Stimulated activated CD8-positive, alpha-beta memory T cell treated with anti-CD3 and anti-CD28 coated beads, Interleukin-12 subunit alpha, Interleukin-12 subunit beta, amount 100 ng/mL, for 1 hour (primary cell): Measurements from ENCODE around the gene RBM7.
A peak's percentile ranks its signal among the peaks of the same experiment; 100 is the strongest.

Experiments used
- DNase-seq: peaks from one replicate; pipeline ENCODE4 v3.0.0-alpha.2; 2020; ENCODE audit warnings: low read depth

RBM7 gene

DNA sequence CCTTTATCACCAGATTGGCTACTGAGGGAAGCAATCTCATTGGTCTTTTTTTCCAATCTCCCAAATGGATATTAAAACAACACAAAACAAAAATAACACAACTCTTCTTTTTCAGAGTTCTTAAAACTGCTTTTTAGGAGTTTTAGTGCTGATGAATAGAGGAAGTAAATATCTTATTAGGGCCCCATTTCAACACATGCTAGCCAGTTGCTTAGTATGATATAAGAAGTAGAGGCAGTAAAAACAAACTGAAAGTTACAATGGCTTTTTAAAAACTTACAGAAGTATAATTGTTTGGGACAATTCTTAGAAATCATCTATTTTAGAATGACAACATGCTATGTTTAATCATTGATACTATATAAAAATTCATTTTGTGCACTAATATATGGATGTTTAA, 3.5 kb upstream of the RBM7 start:
- no peak for DNase-seq

DNA sequence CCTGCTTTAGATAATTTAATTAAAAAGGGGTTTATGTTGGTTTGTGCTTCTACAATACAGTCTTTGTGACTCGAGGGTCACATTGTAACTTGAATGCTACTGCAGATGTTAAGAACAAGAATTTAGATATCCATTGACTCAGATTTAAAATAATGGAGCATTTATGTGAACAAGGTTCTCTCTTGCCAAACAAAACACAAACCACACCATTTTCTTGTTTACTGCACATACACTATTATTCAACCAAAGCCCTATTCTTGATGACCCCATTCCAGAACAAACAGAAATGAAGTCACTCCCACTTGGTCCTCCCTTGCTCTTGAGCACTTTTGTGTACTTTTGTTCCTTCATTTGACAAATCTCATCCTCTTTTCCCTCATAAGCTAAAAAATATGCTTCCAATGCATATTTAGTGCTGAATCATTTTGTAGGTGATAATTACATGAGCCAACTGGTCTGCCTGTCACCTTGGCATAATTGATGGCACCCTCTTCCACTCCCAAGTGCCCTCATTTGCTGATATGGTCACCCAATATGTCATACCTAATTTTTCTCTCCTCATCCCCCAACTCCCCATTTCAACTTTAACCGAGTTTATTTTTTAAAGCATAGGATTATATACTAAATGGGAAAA, 3.0 kb upstream of the RBM7 start:
- DNase-seq: no peak

GRCh38 chr11:114398303-114398920, 2.1 kb upstream of the RBM7 start:
- no peak for DNase-seq

- no peak for DNase-seq
These were observed 813 bp upstream of the RBM7 start for GRCh38 chr11:114399490-114400215.

- DNase-seq: no peak
These were observed 403 bp downstream of the RBM7 start for GRCh38 chr11:114400915-114401223.

GRCh38 chr11:114401311-114401710, 845 bp downstream of the RBM7 start:
- DNase-seq: no peak

DNA sequence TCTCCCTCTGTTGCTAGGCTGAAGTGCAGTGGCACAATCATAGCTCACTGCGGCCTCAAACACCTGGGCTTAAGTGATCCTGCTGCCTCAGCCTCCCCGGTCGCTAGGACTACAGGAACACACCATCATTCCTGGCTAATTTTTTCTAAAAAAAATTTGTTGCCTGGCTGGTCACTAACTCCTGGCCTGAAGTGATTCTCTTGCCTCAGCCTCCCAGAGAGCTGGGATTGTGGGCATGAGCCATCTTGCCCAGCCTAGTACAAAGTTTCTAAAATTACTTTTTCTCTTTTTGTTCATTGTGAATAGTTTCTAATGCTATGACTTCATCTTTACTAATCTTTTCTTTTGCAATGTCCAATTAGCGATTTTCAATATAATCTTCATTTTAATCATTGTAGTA, 12.5 kb downstream of the RBM7 start:
- no peak for DNase-seq

DNA sequence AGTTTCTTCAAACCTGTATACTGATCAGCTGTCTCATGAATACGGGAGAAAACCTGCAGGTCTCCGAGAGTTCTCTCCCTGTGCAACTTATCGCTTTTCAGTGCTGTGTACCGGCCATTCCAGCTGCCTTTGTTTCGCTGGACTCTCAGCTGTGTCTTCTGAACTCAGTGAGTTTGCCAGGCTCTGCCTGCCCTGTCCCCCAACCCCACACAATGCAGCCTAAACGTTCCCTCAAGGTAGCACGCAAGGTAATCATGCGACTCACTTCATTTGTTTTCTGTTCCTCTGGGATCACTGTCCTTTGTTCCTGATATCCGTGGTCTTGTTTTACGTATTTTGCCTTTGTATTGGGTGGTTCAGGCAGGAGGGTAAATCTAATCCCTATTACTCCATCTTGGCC, 13.5 kb downstream of the RBM7 start:
- DNase-seq: no peak

DNA sequence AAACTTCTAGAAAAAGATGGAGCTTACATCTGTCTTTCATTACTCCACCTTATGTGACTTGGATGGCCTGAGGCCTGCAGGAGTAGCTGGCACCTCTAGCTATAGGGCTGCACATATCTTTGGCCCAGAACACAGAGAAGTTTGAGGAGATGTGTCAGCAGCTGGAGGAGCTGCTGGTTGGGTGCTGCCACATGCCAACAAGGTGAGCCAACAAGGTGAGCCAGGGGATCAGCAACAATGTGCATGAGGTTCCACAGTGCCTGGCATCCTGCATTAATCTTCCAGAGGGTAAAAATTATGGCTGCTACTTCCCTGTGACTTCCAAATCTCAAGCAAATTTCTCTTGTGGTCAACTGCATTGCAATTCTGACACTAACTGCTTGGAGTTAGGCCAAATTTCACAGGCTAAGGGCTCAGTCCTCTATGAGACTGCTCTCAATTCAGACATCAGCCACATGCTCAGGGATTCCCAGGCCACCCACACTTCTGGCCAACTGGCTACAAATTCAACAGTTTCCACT, 16.0 kb downstream of the RBM7 start:
- no peak for DNase-seq

DNA sequence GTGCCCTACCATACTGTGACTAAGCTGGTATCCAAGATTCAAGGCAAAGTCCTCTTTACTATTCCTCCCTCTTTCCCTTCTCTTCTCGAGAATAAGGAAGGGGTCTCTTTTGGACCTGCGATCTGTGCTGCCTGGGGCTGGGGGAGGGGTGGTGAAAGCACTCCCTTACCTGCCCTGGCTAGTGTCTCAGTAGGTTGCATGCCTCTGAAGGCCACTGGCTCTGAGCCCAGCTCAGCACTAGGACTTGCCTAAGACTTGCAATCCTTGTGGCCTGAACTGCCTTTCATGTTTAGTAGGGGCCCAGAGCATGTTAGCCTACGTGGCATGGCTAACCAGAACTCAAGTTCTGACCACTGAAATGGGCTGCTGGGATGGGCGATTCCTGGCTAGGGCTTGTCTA, 25.8 kb downstream of the RBM7 start:
- DNase-seq: no peak

- no peak for DNase-seq
These were observed 29.8 kb downstream of the RBM7 start for GRCh38 chr11:114430290-114430689.

DNA sequence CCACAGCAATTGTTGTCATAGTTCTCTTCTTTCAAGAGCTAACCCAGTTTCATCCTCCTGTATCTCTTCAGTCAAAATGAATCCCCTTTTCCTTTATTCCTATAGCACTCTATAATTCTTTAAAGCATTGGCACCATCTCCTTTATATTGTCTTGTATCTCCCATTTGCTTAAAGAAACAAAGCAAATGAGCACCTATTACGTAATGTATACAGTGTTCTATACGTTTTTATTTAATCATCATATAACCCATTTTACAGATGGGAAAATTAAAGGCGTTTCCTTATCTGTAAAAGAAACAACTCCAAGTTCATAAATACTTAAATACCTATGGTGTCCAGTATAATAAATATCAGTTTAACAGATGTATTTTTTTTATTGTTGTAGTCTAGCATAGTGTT, 32.4 kb downstream of the RBM7 start:
- DNase-seq: no peak

GRCh38 chr11:114433376-114433775, 32.9 kb downstream of the RBM7 start:
- DNase-seq: no peak

GRCh38 chr11:114438303-114438702, 37.8 kb downstream of the RBM7 start:
- no peak for DNase-seq

DNA sequence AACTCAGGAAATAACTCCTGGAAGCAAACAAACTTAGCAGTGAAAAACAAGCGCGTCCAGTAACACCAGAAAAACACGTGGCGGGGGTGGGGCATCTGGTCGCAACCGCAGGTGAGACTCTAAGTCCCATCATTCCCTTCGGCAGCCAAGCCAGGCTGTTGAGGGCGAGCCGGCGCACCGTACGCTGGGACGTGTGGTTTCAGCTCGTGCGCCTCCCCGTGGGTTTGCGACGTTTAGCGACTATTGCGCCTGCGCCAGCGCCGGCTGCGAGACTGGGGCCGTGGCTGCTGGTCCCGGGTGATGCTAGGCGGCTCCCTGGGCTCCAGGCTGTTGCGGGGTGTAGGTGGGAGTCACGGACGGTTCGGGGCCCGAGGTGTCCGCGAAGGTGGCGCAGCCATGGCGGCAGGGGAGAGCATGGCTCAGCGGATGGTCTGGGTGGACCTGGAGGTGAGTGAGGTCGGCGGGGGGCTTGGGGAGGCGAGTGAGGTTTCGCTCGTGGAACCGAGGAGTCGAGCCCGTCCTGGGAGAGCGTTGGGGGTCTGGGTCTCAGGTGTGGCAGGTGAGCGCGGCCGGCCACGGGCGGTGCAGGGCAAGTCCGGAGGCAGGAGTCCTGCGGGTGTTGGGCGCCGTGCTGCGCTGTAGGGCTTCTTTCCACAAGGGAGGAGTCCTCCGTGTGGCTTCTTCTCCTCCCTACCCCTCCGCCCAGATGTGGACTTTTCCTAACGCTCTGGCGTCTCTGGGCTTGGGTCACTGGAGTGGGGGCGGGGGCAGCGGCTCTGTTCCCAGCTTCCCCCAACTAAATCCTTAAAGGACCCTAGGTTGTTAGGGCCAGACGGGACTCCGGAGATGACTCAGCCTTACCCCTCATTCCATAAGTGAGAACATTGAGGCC, 39.0 kb downstream of the RBM7 start, which contains the start of gene REXO2:
REXO2 (plus strand) TSS at position 239 of the 892 bp plus-strand sequence; CDS start at position 301, 62 bp downstream.
- peak; percentile 93 for DNase-seq

DNA sequence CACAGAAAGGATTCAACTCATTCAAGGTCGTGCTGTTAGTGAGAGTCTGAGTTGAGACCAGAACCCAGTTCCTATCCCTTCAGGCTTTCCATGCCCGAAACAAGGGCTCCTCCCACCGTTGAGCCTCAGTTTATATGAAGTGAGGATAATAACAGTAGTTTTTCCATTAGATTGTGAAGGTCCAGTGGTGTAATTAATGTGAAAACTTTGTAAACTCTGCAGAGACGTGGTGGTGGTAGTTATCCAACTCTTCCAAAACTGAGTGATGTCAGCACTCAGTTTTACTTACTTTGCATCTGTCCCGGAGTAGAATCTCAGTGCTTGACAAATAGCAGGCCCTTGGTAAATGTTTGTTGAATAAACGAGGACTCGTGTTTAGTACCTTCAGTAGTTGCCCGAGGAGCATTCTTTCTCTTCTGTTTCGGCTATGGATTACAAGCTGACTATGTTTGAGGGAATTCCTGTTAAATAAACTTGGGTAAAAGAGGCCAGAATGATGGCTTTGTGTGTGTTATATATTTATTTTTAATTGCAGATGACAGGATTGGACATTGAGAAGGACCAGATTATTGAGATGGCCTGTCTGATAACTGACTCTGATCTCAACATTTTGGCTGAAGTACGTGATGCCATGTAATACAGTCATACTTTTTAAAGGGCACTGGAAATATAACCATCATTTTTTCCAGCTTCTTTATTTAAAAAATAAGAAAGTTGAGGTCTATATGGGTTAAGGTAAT, 39.8 kb downstream of the RBM7 start:
- DNase-seq: no peak

DNA sequence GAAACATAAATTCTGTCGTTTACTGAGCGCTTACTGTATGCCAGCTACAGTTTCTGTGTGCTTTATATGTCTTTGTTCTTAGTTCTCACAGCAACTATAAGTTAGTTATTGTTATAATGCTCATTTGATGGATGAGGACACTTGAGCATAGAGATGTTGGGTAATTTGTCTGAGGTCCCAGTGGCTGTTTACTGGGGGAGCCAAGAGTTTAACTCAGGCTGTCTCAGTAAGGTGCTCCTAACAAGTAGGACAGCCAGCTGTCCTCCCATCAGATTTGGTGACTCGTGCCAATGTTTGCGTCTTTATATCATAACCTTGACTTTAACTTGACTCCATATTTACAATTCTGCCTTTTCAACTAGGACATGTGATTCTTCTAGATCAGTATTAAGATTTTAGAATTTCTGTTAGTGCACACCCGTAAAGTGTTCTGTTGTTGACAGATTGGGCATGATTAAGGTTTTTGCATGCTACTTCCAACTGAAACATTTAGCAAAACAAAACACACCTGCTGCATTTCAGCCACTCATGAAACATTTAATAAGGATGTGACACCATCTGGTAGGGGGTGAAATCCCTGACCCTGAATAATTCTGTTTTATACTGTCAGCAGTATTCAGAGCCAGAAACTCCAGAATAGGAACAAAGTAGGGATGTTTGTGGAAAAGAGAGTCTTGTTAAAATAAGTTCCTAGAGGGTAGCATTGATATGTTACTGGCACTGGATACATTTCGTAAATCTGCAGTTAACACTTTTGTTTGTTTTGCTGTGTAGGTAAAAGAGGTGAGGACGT, 40.7 kb downstream of the RBM7 start:
- no peak for DNase-seq

GRCh38 chr11:114441921-114442320, 41.5 kb downstream of the RBM7 start:
- no peak for DNase-seq

- no peak for DNase-seq
These were observed 42.1 kb downstream of the RBM7 start for GRCh38 chr11:114442536-114442935.

- DNase-seq: no peak
These were observed 47.0 kb downstream of the RBM7 start for GRCh38 chr11:114447444-114447843.

DNA sequence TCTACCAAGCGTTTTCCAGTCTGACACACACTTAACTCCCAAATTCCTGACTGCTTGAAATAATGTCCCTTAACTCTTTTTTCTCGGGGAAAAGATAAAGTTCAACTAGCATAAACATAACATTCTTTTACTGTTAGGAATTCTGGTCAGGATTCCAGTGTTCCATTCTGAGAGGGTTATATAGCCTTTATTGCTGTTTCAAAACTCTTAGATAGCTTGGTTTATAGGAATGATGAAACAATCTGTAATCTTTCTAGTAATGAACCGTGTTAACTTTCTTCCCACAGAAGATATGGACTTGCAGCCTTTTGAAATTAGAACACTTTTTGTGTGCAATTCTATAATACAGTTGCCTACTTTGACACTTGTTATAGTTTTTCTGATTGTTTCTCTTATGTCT, 47.4 kb downstream of the RBM7 start:
- no peak for DNase-seq
